NCI-H187 treated with DMSO at 0.1 percent for 48 hours (cell line): ENCODE results near the gene PLD5.
"Not testable (repeated sequence)": the region's sequence is repeated elsewhere in the genome, so short reads cannot be mapped to it uniquely, and the experiment has no call there.

Source experiments
- DNase-seq: peaks from one replicate; lab custom pipeline; 2025; lab: John Stamatoyannopoulos, UW

PLD5 gene

GRCh38 chr1:242426271-242426905, 98.1 kb downstream of the PLD5 start:
- DNase-seq: no peak

- no peak for DNase-seq
Observed at GRCh38 chr1:242425232-242425631, 99.3 kb downstream of the PLD5 start.

GRCh38 chr1:242416657-242417056, 107.8 kb downstream of the PLD5 start:
- DNase-seq: no peak

- DNase-seq: no peak
Observed at GRCh38 chr1:242412921-242413320, 111.6 kb downstream of the PLD5 start.

- DNase-seq: no peak
Observed at GRCh38 chr1:242411901-242412300, 112.6 kb downstream of the PLD5 start.

- no peak for DNase-seq
Observed at GRCh38 chr1:242405947-242406346, 118.5 kb downstream of the PLD5 start.

- no peak for DNase-seq
Observed at GRCh38 chr1:242404296-242404695, 120.2 kb downstream of the PLD5 start.

GRCh38 chr1:242402956-242403355, 121.5 kb downstream of the PLD5 start:
- no peak for DNase-seq

- no peak for DNase-seq
Observed at GRCh38 chr1:242401937-242402336, 122.6 kb downstream of the PLD5 start.

GRCh38 chr1:242398351-242398750, 126.1 kb downstream of the PLD5 start:
- no peak for DNase-seq

- no peak for DNase-seq
Observed at GRCh38 chr1:242391896-242392295, 132.6 kb downstream of the PLD5 start.

- not testable (repeated sequence) for DNase-seq
Observed at GRCh38 chr1:242376121-242376520, 148.4 kb downstream of the PLD5 start.

- DNase-seq: not testable (repeated sequence)
Observed at GRCh38 chr1:242350446-242350845, 174.1 kb downstream of the PLD5 start.

GRCh38 chr1:242349636-242350035, 174.9 kb downstream of the PLD5 start:
- no peak for DNase-seq

- DNase-seq: not testable (repeated sequence)
Observed at GRCh38 chr1:242330865-242331264, 193.6 kb downstream of the PLD5 start.

- DNase-seq: not testable (repeated sequence)
Observed at GRCh38 chr1:242327381-242327780, 197.1 kb downstream of the PLD5 start.

- DNase-seq: not testable (repeated sequence)
Observed at GRCh38 chr1:242321981-242322380, 202.5 kb downstream of the PLD5 start.

GRCh38 chr1:242318140-242318539, 206.4 kb downstream of the PLD5 start:
- no peak for DNase-seq

GRCh38 chr1:242314865-242315264, 209.6 kb downstream of the PLD5 start:
- not testable (repeated sequence) for DNase-seq

- DNase-seq: not testable (repeated sequence)
Observed at GRCh38 chr1:242314085-242314649, 210.3 kb downstream of the PLD5 start.

GRCh38 chr1:242308681-242309080, 215.8 kb downstream of the PLD5 start:
- DNase-seq: not testable (repeated sequence)

GRCh38 chr1:242293781-242294180, 230.7 kb downstream of the PLD5 start:
- DNase-seq: not testable (repeated sequence)

GRCh38 chr1:242288067-242288466, 236.4 kb downstream of the PLD5 start:
- DNase-seq: not testable (repeated sequence)
